Right renal pelvis (tissue), 4 donors: ENCODE results near the gene YIPF5. TPM values are rescaled to one million over a fixed set of nuclear protein-coding genes. Genes with fewer than 3 reads are reported as not detected.

Source experiments
- DNase-seq, 4 donors: peaks; one replicate each; pipeline ENCODE4 v3.0.0-alpha.2; 2013; ENCODE audit warnings: low read depth in 4 of 4, low spot score in 3 of 4, missing footprints in 1 of 4
- polyA plus RNA-seq, 4 donors: library from polyadenylated mRNA; unstranded; fragments of 120-200 nt; gene quantifications; one replicate each; pipeline ENCODE4 v1.2.1, GENCODE V29; 2013; ENCODE audit not compliant: insufficient read length in 4 of 4

YIPF5 gene
- polyA plus RNA-seq, result 10 to 100 TPM; 62.1 to 75.6 (median 71.3) TPM

DNA sequence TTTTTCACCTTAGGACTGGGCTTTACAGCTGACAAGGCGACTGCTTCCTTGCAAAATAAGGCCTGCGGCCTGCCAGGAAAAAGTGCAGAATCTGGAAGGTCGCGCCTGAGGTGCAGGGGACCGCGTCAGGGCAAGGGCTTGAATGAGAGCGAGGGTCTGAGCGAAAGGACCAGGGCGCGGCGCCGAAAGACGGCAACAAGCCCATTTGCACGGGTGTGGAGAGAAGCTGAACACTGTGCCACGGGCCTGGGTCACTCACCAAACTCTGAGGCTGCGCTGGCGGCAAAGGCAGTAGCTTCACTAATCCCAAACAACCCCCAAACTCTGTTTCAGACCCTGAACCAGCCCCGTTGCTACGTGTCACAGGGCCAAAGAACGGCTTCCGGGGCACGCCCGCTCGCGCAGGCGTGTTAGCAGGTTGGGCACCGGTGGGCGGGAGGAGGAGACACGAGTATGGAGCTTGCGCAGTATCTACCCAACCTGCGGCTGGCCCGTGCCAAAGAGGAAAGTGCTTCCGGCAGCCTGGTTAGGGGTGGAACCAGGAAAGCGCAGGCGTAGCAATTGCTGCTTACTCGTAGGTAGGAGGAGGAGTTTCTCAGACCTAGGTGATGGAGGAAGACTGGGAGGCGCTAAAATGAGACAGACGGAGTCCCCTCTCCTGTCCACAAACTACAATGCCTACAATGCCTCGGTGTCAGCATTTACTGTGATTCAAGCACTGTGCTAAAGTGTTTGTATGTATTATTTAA is at the start of gene YIPF5, which contains the start of gene KCTD16:
Gene YIPF5 (minus strand): TSS at position 384 of the 749 bp plus-strand sequence. CDS start 704 bp downstream, outside the sequence.
Gene KCTD16 (plus strand): TSS at position 598 of the 749 bp plus-strand sequence.
- peak; percentile 89 to 93 (median 90) for DNase-seq

DNA sequence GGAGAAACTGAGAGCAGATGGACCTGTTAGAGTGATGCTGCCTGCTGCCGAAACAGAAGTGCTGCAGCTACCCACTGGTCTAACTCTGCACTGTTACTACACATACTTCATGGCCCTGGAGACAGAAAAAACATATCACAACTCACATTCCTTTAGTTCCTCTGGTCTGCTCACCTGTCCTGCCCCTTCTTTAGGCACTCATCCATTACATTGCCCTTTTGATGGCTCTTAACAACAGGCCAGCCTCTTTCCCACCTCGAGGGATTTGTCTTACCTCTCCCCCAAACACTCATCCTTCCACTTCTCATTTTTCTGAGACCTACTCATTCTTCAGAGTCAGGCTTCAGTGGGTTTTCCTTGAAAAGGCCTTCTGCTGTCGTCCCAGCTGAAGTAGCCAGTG is 49.4 kb upstream of the YIPF5 start:
- DNase-seq, result no peak

DNA sequence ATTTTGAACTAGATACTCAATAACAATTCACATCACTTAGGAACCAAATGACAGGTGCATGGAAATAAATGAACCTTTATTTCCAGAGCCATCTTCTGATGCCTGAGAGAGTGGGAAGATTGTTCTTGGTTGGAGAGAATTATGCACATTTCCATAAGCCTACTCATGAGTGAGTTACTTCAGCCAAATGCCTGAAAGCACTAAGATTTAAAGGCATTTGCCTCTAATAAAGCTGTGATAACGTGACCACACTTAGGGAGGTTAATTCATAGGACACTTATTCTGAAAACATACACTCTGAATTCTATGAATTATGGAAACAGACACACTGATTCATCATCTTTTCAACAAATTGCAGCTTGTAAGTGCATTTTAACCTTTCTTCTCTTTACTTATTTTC is 40.2 kb upstream of the YIPF5 start:
- DNase-seq, result no peak

DNA sequence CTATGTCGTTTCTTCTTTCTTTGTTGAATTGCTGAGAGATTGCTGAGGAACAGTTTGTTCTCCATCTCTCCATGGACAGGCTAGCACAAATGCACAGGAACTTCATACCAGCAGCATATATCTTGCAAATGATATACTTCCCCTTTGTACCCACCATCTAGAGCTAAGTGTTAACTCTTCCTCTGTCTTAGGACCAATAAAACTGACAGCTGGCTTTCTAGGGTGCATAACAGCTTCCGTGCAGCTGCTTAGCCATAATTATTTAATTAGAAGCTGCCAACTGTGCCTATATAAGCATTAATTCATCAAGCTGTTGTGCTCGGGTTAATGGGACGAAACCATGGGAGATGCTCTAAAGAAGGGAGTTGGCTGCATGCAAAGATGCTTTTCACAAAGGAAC is 38.9 kb upstream of the YIPF5 start:
- DNase-seq, result no peak

DNA sequence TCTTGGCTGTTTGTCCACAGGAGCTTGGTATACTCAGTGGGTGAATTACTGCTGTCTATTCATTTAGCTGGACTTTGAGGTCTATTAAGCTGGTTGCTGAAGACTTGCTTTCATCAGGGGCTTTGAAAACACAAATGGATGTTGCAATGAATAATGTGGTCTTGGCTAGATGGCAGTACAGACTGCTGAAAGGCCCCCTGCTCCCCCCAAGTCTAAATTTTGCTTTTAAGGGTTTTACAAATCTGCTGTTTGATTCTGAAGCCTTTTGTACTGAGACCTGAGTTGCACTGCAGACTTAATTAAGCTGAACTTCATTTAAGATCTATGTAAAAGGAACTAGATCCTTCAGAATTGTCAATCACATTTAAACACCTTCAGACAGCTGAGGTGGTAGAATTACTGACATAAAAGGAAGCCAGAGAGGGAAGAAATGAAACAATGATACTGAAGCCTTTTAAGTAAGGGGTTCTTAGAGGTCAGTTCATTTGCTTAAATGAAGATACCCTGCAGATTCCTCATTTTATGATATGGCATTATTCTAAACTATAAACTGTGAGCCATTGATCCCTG is 37.5 kb upstream of the YIPF5 start:
- no peak for DNase-seq

DNA sequence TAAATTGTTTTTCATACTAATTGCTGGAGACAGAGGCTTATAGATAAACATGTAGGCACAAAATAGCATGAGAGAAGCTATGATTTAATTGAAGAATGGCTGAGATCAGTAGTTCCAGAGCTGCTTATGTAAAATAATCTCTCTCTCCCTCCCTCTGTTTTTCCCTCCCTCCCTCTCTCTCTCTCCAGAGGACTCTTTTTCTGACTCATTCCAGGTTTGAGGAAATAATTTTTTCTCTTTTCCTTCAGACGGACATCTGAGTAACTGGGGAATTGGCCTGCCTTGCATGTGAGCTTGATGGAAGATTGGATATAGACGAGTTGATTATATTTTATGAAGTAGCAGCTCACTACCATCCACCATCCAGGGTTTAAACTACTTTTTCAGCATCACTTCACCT is 35.7 kb upstream of the YIPF5 start:
- DNase-seq, result no peak

DNA sequence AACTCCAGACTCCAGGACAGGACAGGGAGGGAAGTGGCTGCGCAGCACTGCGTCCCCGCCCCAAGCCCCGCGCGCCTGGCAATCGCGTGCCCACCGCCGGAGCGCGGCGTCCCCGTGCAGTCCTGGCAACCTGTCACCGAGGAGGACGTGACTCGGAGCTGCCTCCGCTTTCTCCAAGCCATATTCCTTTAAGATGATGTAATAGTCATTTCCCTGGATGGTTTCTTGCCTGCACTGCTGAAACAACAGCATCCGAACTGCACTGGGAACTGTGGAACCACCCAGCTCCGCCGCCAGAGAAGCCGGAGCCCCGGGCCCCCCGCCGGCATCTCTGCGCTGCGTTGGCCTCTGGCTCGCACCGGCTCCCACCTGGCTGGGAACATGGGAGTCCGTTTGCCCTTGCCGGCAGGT is 34.7 kb upstream of the YIPF5 start:
- DNase-seq, result no peak

DNA sequence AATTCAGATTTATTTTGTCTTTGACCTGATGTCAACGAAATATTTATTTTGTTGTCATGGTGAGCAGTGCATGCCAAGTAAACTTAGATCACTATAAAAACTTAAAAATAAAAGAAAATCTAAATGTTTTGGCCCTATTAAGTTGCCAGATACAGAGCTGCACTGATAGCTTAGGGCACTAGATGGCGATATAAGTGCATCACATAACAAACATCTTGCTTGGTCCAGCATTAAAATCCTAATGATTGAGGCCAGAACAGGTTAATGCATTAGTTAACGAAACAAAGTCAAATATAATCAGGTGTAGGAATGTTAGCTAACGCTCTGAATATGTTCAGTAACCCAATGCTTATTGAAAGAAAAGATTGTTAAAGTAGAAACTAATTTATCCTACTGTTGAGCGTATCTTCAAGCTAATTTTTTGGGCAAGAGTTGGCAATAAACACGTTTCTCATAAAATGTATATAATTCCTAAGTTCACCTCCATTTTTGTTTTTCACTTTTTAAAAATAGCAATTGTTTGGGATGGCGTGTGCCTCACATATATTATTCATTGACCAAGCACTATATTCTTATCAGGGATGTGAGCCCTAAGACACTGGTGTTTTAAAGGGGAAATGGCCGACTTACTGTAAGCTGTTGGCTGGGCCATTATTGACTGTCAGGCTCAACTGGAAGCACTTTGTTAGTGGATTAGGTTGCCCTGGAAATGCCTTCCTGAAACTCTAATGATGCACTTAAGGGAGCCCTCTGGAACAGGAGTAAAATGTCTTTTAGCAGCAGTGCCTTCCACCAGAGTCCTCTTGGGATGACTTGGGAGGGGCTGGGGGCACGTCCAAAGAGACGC is 33.5 kb upstream of the YIPF5 start:
- peak; percentile 58 to 70 (median 63) for DNase-seq

DNA sequence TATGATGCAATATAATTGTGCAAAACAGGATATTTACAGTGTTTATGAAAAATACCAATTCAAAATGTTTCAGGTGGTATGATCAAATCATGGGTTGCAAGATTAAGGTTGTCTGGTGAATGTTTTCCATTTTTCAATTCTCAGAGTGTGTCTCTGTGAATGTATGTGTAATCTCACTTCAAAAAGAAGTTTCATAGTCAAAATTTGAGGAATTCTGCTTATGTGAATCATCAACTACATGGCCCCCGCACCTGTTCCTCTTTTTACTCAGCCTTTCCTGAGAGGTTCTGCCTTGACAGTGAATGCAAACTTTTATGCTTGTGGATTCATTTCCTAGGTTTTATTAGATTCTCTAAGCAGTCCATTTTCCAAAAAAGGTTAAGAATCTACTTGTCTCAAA is 32.3 kb upstream of the YIPF5 start:
- no peak for DNase-seq

DNA sequence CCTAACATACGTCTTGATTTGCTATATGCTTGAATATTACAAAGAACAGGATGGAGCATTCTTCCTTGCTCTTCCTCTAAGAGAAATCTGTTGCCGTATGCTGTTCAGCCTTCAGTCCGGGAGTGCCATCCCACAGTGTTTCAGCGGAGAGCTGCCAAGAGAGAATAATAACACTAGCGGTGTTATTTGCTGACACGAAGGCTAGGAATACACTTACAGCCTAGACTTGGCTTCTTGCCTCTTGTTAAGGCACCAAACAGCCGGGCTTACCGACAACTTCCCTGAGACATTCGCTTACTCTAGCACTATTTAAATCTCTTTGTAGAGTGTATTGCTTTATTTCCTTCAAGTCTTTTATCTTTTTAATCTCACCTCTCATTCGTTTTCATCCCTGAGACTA is 31.6 kb upstream of the YIPF5 start:
- DNase-seq, result no peak

DNA sequence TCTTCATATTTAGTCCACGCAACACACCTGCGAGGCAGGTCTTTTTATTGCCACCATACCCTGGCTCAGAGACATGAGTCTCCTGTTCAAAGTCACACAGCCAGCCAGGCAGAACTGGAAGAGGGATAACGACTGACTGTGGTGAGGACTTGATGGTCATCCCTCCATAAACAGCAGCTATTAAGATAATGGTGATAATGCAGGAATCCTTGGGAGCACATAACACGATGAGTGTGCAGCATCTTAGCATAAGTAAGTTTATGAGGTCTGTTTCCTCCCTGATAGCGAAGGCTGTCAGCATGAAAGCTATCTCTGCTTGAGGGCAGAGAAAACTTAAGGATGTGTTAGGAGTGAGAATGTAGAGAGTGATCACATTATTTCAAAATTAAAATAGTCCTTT is 31.1 kb upstream of the YIPF5 start:
- DNase-seq, result no peak

DNA sequence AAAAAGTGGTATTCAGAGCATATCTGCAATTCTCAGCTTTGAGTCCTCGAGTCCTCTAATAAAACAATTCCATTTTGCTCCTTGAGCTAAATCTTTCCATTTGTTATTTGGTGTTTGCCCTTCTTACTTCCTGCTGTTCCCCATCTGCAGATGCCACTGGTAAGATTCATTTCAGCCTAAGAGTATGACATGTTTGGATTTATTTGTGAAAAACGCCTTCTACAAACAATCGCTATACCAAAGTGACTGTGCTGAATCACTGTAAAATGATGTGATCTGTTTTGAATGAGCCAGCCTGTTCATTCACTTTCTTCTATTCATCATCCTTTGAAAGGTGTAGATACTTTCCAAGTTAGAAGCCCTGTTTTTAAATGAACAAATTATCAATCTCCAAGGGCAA is 27.9 kb upstream of the YIPF5 start:
- DNase-seq, result no peak

DNA sequence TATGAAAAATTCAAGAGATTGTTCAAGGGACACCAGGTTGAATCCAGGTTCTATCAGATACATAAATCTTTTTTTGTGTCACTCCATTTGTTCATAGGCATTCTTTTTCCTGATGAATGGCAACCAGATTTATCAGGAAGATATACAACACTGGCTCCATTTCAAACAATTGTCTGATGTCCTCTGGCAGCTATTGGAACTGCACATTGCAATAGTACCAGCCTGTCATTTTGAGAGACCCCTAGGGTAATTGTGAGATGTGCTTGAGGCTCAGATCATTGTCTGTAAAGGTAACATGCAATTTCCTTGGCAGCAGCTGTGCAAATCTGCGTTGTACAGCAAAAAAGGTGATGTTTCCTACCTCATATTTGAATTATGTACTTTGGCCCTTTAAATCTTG is 26.2 kb upstream of the YIPF5 start:
- DNase-seq, result no peak

DNA sequence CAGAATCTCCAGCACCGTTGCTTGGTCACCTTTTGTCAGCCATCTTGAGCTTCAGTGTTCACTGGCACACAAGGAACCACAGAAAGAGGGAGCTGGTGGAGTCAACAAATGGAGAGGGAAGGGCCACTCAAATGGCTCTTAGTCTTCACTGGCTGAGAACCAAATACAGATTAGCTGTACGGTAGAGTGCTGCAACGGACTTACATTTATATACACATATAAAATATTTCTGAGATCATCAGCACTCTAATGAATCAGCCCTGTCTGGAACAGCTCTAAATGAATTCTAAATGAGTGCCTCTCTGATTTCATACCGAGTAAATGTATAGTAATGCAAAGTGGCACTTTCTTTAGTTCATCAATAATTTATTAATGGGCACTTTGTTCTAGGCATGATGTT is 25.0 kb upstream of the YIPF5 start:
- no peak for DNase-seq

DNA sequence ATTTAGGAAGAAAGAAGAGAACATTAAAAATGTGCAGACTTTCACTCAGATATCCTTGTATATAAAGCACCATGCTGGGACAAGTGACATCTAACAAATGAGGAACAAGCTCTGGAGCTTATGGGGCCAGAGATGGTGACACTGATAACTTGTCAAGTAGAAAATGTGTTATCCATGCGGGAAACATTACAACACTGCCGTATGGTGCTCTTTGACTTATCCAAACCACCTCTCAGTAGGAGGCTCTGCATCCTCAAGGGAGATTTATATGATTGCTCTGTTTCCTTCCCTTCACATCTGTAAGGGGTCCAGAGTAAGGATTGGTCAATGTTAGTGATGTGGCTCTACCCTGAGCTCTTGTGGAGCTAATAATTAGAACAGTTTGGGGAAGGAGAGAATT is 23.7 kb upstream of the YIPF5 start:
- DNase-seq, result no peak

DNA sequence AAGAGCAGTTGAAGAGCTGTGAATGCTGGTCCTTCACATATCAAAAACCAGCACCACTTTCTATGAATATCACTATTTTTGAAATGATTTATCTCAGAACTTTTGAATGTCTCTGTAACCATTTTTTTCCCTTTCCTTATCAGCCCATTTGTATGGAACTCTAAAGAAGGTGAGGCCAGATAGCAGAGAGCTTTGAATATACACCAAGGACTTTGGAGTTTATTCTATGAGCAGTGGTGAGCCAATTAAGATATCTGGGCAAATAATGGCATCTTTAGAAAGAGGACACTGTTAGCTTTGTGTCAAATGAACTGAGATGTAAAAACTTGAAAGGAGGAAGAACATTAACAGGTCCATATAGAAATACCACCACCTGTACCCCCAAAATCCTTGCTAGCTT is 22.2 kb upstream of the YIPF5 start:
- DNase-seq, result no peak

DNA sequence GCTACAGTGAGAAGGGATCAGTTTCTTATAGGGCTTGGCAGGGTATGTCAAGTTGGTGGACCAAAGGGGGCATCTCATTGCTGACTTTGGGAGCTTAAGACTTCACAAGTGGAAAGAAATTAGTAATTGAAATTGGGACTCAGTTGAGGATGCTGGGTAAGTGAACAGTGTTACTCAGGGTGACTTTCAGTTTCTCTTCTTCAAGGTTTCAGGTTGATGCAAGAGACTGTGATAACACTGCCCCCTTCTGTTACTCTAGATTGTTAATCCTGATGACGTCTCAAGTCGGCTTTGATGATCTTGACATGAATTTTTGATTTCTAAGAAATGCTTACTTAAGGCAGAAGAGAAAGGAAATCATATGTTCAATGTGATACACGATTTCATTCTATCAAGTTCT is 21.5 kb upstream of the YIPF5 start:
- no peak for DNase-seq

DNA sequence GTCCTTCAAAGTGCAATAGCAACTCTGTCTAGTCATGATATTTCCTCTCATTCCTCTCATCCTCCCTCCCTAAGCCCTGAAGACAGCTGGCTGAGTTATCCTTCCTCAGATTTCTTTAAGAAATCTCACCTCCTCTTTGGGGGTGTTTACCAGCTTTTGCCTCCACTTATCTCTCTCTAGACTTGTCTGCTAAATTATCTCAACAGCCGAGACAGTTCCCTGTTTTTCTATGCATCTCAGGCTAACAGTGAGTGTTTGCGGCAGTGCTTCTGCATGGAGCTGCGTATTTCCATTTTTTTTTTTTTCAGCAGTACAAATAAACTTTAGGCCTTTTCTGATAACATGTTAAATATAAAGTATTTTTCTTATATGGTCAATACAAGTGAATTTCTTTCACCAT is 21.1 kb upstream of the YIPF5 start:
- no peak for DNase-seq

DNA sequence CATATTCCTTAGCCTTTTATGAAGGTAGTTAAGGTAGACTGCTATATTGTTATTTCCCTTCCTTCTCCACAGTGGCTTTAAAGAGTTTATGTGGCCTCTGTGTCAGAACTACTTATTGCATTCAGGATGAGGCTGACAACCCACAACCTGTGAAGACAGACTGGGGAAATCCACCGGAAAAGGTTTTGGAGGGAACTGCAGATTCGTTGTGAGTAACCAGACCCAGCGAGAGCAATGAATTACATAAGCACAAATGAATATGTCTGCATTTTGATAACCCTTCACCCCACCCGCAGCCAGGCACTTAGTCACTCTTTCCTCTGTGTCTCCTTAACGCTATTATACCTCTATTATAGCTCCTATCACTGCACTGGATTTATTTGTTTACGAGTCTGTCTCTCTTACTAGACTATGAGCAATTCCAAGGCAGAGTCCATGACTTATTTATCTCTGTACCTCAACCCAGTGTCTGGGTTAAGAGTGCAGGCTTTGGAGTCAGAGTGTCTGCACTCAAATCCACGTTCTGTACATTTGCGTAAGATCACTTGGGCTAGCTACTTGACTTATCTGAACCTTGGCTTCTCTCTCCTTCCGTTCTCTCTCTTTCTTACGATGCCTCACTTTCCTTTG is 19.5 kb upstream of the YIPF5 start:
- no peak for DNase-seq

DNA sequence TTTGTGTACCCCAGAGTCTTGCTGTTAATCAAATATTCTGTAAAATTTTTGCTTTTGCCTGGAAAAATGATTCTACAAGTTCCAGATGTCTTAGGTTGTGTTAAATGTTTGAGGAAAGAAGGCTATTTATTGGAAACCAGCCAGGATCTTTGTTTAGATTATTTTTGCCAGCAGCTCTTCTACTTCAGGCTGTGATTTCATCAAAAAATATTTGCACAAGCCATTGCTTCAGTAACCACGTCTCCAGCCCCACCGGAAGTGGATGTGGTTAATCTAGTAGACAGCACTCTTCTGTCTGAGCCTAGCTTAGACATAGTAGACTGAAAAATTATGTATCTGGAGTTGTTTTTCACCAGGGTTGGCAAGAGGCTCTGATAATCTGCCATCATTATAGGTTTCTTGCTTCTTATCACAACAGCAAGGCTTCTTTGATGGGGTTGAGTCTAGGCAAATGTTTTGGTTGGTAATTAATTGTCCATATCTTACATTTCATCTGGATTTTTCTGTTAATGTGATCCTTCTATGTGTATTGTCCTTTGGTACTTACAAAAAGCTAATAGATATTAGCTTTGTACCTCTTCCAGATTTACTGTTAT is 17.3 kb upstream of the YIPF5 start:
- DNase-seq, result no peak
